ENCODE data around the gene RAI1.

Gene RAI1

DNA sequence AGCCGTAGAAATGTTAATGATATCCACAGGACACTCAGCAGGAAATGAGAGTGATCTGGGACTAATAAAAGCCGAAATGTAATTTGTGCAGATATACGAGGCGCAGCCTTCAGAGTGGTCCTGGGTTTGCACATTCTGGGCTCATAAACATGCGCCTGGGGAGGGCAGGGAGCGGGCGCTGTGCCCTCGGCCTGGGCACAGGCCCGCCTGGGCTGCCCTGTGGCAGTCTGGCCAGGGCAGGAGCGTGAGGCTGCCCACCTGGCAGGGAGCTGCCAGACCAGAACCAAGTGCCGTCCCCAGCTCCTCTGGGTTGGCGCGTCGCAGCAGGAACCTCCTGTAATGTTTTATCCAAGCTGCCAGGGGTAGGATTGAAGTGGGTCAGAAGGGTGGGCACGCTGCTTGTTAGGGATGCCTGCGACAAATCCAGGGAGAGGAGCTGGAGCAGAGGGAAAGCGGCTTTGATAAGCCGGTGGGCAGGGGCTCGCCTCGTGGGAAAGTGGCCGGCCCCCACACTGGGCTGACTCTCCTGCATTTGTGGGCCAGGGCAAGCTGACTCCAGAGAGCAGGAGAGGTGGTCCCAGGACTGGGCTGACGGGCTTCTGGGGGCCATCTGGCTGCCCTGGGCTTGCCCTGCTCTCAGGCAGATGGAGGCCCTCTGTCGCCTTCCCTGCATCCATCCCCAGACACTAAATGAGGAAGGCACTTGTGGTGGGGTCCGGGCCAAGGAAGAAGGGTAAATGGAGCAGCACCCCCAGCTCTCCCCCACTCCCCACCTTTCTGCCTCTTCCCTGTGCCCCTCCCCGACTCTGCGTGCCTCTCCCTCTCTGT is 109.6 kb downstream of the RAI1 start:
- peak overlapping the region; percentile 59; the same call in 1 of the 2 replicates for H3K27ac ChIP-seq
- DNase-seq (ENCODE audit: low read depth, low spot score), result peak; percentile 6
- TF ChIP-seq EZH2 (IDR thresholded peaks at IDR 0.05), result no peak
- TF ChIP-seq POLR2AphosphoS5 (IDR thresholded peaks at IDR 0.05; ENCODE audit: borderline replicate concordance, low read depth, low read length), result no peak
- TF ChIP-seq FOXP2 (optimal IDR thresholded peaks at IDR 0.05; ENCODE audit: control extremely low read depth, extremely low read length, insufficient read depth), result no peak
- H3K36me3 ChIP-seq (ENCODE audit: insufficient read depth, low read length), result peaks cover 9% of the 10 kb centered on the region; the same call in 1 of the 2 replicates
- H3K4me3 ChIP-seq, result peak overlapping the region; percentile 67
- no peak overlapping the region for H3K9ac ChIP-seq (ENCODE audit: insufficient read length)
- H3K9me3 ChIP-seq (ENCODE audit: low read depth, low read length), result no peaks in the 10 kb centered on the region

- no peaks in the 10 kb centered on the region for H3K9me3 ChIP-seq (ENCODE audit: low read depth, low read length)
- no peak overlapping the region for H3K9ac ChIP-seq (ENCODE audit: insufficient read length)
- peaks cover 9% of the 10 kb centered on the region; the same call in 1 of the 2 replicates for H3K36me3 ChIP-seq (ENCODE audit: insufficient read depth, low read length)
- no peak for DNase-seq (ENCODE audit: low read depth, low spot score)
- no peak overlapping the region for H3K27ac ChIP-seq
- TF ChIP-seq EZH2 (IDR thresholded peaks at IDR 0.05), result no peak
- no peak overlapping the region for H3K4me3 ChIP-seq
These were observed 110.8 kb downstream of the RAI1 start for GRCh38 chr17:17792037-17792550.

DNA sequence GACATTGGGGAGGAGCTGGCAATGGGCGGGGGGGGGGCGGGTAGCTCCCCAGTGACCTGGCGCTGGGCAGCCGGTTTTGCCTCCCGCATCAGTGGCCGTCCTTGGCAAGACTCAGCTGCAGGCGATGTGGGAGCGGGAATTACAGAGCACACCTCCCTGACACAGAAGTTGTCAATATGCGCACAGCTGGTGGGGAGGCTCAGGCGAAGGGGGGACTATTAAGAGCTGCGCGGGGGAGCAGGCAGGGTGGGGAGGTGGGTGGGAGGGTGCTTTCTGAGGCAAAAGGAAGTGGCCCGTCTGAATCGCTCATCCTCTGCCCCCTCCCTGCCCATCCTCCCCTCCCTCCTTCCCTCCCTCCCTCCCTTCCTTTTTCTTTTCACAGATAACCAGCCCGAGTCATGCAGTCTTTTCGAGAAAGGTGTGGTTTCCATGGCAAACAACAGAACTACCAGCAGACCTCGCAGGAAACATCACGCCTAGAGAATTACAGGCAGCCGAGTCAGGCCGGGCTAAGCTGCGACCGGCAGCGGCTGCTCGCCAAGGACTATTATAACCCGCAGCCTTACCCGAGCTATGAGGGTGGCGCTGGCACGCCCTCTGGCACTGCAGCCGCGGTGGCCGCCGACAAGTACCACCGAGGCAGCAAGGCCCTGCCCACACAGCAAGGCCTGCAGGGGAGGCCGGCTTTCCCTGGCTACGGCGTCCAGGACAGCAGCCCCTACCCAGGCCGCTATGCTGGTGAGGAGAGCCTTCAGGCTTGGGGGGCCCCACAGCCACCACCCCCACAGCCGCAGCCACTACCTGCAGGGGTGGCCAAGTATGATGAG is 111.5 kb downstream of the RAI1 start:
- DNase-seq (ENCODE audit: low read depth, low spot score), result no peak
- H3K27ac ChIP-seq, result no peak overlapping the region
- H3K9me3 ChIP-seq (ENCODE audit: low read depth, low read length), result no peaks in the 10 kb centered on the region
- peaks cover 9% of the 10 kb centered on the region; the same call in 1 of the 2 replicates for H3K36me3 ChIP-seq (ENCODE audit: insufficient read depth, low read length)
- no peak overlapping the region for H3K9ac ChIP-seq (ENCODE audit: insufficient read length)
- TF ChIP-seq EZH2 (IDR thresholded peaks at IDR 0.05) (no peak), POLR2AphosphoS5 (IDR thresholded peaks at IDR 0.05; ENCODE audit: borderline replicate concordance, low read depth, low read length) (no peak), FOXP2 (optimal IDR thresholded peaks at IDR 0.05; ENCODE audit: control extremely low read depth, extremely low read length, insufficient read depth) (no peak)
- H3K4me3 ChIP-seq, result no peak overlapping the region

GRCh38 chr17:17793378-17794214 is 112.3 kb downstream of the RAI1 start:
- H3K27ac ChIP-seq, result no peak overlapping the region
- H3K4me3 ChIP-seq, result no peak overlapping the region
- peaks cover 9% of the 10 kb centered on the region; the same call in 1 of the 2 replicates for H3K36me3 ChIP-seq (ENCODE audit: insufficient read depth, low read length)
- TF ChIP-seq EZH2 (IDR thresholded peaks at IDR 0.05) (no peak), FOXP2 (optimal IDR thresholded peaks at IDR 0.05; ENCODE audit: control extremely low read depth, extremely low read length, insufficient read depth) (no peak), POLR2AphosphoS5 (IDR thresholded peaks at IDR 0.05; ENCODE audit: borderline replicate concordance, low read depth, low read length) (no peak)
- DNase-seq (ENCODE audit: low read depth, low spot score), result no peak
- no peak overlapping the region for H3K9ac ChIP-seq (ENCODE audit: insufficient read length)
- no peaks in the 10 kb centered on the region for H3K9me3 ChIP-seq (ENCODE audit: low read depth, low read length)

- Histone ChIP-seq H3K9ac (ENCODE audit: insufficient read length) (no peak overlapping the region), H3K4me3 (no peak overlapping the region), H3K27ac (no peak overlapping the region), H3K36me3 (ENCODE audit: insufficient read depth, low read length) (peaks cover 9% of the 10 kb centered on the region; the same call in 1 of the 2 replicates), H3K9me3 (ENCODE audit: low read depth, low read length) (no peaks in the 10 kb centered on the region)
- no peak for DNase-seq (ENCODE audit: low read depth, low spot score)
- TF ChIP-seq POLR2AphosphoS5 (IDR thresholded peaks at IDR 0.05; ENCODE audit: borderline replicate concordance, low read depth, low read length), result no peak
- TF ChIP-seq FOXP2 (optimal IDR thresholded peaks at IDR 0.05; ENCODE audit: control extremely low read depth, extremely low read length, insufficient read depth), result no peak
- no peak for TF ChIP-seq EZH2 (IDR thresholded peaks at IDR 0.05)
These were observed 113.1 kb downstream of the RAI1 start for GRCh38 chr17:17794382-17794781.

DNA sequence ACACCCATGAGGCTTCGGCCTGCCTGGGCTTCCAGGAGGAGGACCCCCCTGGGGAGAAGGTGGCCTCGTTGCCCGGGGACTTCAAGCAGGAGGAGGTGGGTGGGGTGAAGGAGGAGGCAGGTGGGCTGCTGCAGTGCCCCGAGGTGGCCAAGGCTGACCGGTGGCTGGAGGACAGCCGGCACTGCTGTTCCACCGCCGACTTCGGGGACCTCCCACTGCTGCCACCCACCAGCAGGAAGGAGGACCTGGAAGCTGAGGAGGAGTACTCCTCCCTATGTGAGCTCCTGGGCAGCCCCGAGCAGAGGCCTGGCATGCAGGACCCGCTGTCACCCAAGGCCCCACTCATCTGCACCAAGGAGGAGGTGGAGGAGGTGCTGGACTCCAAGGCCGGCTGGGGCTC is 114.0 kb downstream of the RAI1 start:
- H3K36me3 ChIP-seq (ENCODE audit: insufficient read depth, low read length), result peaks cover 9% of the 10 kb centered on the region; the same call in 1 of the 2 replicates
- TF ChIP-seq EZH2 (IDR thresholded peaks at IDR 0.05) (no peak), FOXP2 (optimal IDR thresholded peaks at IDR 0.05; ENCODE audit: control extremely low read depth, extremely low read length, insufficient read depth) (no peak), POLR2AphosphoS5 (IDR thresholded peaks at IDR 0.05; ENCODE audit: borderline replicate concordance, low read depth, low read length) (no peak)
- H3K4me3 ChIP-seq, result no peak overlapping the region
- H3K9ac ChIP-seq (ENCODE audit: insufficient read length), result no peak overlapping the region
- H3K27ac ChIP-seq, result no peak overlapping the region
- no peaks in the 10 kb centered on the region for H3K9me3 ChIP-seq (ENCODE audit: low read depth, low read length)
- no peak for DNase-seq (ENCODE audit: low read depth, low spot score)

DNA sequence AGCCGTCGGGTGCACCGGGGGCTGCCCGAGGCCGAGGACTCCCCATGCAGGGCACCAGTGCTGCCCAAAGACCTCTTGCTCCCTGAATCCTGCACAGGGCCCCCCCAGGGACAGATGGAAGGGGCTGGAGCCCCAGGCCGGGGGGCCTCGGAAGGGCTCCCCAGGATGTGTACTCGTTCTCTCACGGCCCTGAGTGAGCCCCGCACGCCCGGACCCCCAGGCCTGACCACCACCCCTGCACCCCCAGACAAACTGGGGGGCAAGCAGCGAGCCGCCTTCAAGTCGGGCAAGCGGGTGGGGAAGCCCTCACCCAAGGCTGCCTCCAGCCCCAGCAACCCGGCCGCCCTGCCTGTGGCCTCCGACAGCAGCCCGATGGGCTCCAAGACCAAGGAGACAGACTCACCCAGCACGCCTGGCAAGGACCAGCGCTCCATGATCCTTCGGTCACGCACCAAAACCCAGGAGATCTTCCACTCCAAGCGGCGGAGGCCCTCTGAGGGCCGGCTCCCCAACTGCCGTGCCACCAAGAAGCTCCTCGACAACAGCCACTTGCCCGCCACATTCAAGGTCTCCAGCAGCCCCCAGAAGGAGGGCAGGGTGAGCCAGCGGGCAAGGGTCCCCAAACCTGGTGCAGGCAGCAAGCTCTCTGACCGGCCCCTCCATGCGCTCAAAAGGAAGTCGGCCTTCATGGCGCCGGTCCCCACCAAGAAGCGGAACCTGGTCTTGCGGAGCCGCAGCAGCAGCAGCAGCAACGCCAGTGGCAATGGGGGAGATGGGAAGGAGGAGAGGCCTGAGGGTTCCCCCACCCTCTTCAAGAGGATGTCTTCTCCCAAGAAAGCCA is 114.9 kb downstream of the RAI1 start:
- H3K36me3 ChIP-seq (ENCODE audit: insufficient read depth, low read length), result peaks cover 9% of the 10 kb centered on the region; the same call in 1 of the 2 replicates
- no peak overlapping the region for H3K9ac ChIP-seq (ENCODE audit: insufficient read length)
- H3K4me3 ChIP-seq, result no peak overlapping the region
- DNase-seq (ENCODE audit: low read depth, low spot score), result no peak
- no peak overlapping the region for H3K27ac ChIP-seq
- H3K9me3 ChIP-seq (ENCODE audit: low read depth, low read length), result no peaks in the 10 kb centered on the region
- TF ChIP-seq EZH2 (IDR thresholded peaks at IDR 0.05) (no peak), FOXP2 (optimal IDR thresholded peaks at IDR 0.05; ENCODE audit: control extremely low read depth, extremely low read length, insufficient read depth) (no peak), POLR2AphosphoS5 (IDR thresholded peaks at IDR 0.05; ENCODE audit: borderline replicate concordance, low read depth, low read length) (no peak)
